C4-2B (cell line): ENCODE measurements around the gene KRT17.

ENCODE experiments used
- CTCF ChIP-seq: fragments of 450-650 bp; conservative IDR thresholded peaks from 2 replicates; pipeline ENCODE4 v1.5.1; 2017; ENCODE audit warnings: mild to moderate bottlenecking
- ZFX ChIP-seq: fragments of 450-650 bp; IDR thresholded peaks from 2 replicates; pipeline ENCODE4 v1.6.1; 2017

- TF ChIP-seq CTCF: no peak
- no peak for TF ChIP-seq ZFX
Measured at GRCh38 chr17:41592601-41593305, 31.6 kb downstream of the KRT17 start.
